GM12891 (cell line): Measurements from ENCODE around the gene TFPI.

Experiments
- PAX5 ChIP-seq: IDR thresholded peaks from 2 replicates; pipeline ENCODE4 v1.6.1; 2011; ENCODE audit warnings: low read length, moderate library complexity, mild to moderate bottlenecking; ENCODE audit not compliant: insufficient read depth, severe bottlenecking
- POLR2A ChIP-seq: IDR thresholded peaks from 2 replicates; pipeline ENCODE4 v1.6.1; 2011; ENCODE audit warnings: low read depth, low read length, control low read depth
- POLR2AphosphoS5 ChIP-seq: IDR thresholded peaks from 2 replicates; pipeline ENCODE4 v1.6.1; 2011; ENCODE audit warnings: low read depth, low read length, control low read depth
- SPI1 ChIP-seq: IDR thresholded peaks from 2 replicates; pipeline ENCODE4 v1.6.1; 2011; ENCODE audit warnings: low read depth, low read length, control low read depth
- TAF1 ChIP-seq: IDR thresholded peaks from 2 replicates; pipeline ENCODE4 v1.6.1; 2011; ENCODE audit warnings: low read depth, low read length, control low read depth

DNA sequence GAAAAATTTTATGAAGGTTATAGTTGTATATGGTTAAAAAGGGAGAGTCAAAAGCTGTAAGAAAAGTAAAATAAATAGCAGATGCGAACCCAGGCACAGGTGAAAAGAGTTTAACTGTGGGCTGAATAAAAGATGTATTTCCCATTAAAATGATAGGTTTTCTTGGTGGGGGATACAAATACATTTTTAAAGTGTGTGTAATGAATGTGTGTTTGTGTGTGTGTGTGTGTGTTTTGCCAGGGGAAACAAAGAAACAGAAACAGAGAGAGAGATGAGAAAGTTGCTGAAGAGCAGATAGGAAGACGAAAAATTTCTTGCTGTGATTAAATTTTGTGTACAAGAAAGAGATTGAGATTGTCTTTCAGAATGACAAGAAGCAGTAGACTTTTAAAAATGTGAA is 12.1 kb downstream of the TFPI start:
- TF ChIP-seq POLR2A (no peak), POLR2AphosphoS5 (no peak), SPI1 (no peak), PAX5 (no peak), TAF1 (no peak)
